ENCODE data around the gene ERC2. TPM values are rescaled to one million over a fixed set of nuclear protein-coding genes. Genes with fewer than 3 reads are reported as not detected.

The ERC2 gene
- total RNA-seq, 3 donors from 2014 or later = 0.16 TPM; not detected in 2

GRCh38 chr3:55567121-55567520 lies 901.1 kb downstream of the ERC2 start:
- Mint-ChIP-seq H3K36me3 (ENCODE audit: insufficient read depth) (no peaks in the 10 kb centered on the region), H3K27me3 (ENCODE audit: low read depth) (no peaks in the 10 kb centered on the region), H3K4me1 (ENCODE audit: low read depth) (no peaks in the 10 kb centered on the region), H3K9me3 (peaks cover 3% of the 10 kb centered on the region), H3K4me3 (no peak overlapping the region)
- DNase-seq (no peak), ATAC-seq (no peak)

GRCh38 chr3:55565521-55565920 lies 902.7 kb downstream of the ERC2 start:
- DNase-seq (no peak), ATAC-seq (no peak)
- Mint-ChIP-seq H3K4me1 (ENCODE audit: low read depth) (no peaks in the 10 kb centered on the region), H3K36me3 (ENCODE audit: insufficient read depth) (no peaks in the 10 kb centered on the region), H3K4me3 (no peak overlapping the region), H3K27me3 (ENCODE audit: low read depth) (no peaks in the 10 kb centered on the region), H3K9me3 (peaks cover 3% of the 10 kb centered on the region)

- Mint-ChIP-seq H3K36me3 (ENCODE audit: insufficient read depth) (no peaks in the 10 kb centered on the region), H3K4me1 (ENCODE audit: low read depth) (no peaks in the 10 kb centered on the region), H3K27me3 (ENCODE audit: low read depth) (no peaks in the 10 kb centered on the region), H3K4me3 (no peak overlapping the region), H3K9me3 (peaks cover 3% of the 10 kb centered on the region)
- DNase-seq (no peak), ATAC-seq (no peak)
Observed at GRCh38 chr3:55564726-55565125, 903.5 kb downstream of the ERC2 start.

GRCh38 chr3:55562700-55563099 lies 905.6 kb downstream of the ERC2 start:
- Mint-ChIP-seq H3K4me1 (ENCODE audit: low read depth) (no peaks in the 10 kb centered on the region), H3K36me3 (ENCODE audit: insufficient read depth) (no peaks in the 10 kb centered on the region), H3K4me3 (no peak overlapping the region), H3K9me3 (no peaks in the 10 kb centered on the region), H3K27me3 (ENCODE audit: low read depth) (no peaks in the 10 kb centered on the region)
- DNase-seq (no peak), ATAC-seq (no peak)

- no peak overlapping the region for H3K4me3 Mint-ChIP-seq
Observed at GRCh38 chr3:55559500-55560423, 908.5 kb downstream of the ERC2 start.

GRCh38 chr3:55558316-55558715 lies 910.0 kb downstream of the ERC2 start:
- no peaks in the 10 kb centered on the region for H3K36me3 Mint-ChIP-seq (ENCODE audit: insufficient read depth)
- DNase-seq (no peak), ATAC-seq (no peak)
- no peaks in the 10 kb centered on the region for H3K27me3 Mint-ChIP-seq (ENCODE audit: low read depth)
- H3K9me3 Mint-ChIP-seq = no peaks in the 10 kb centered on the region
- no peaks in the 10 kb centered on the region for H3K4me1 Mint-ChIP-seq (ENCODE audit: low read depth)
- no peak overlapping the region for H3K4me3 Mint-ChIP-seq

More at GRCh38 chr3:55559500-55560423, 908.5 kb downstream of the ERC2 start:
- no peak for DNase-seq
- Mint-ChIP-seq H3K4me1 (ENCODE audit: low read depth) (no peaks in the 10 kb centered on the region), H3K36me3 (ENCODE audit: insufficient read depth) (no peaks in the 10 kb centered on the region), H3K27me3 (ENCODE audit: low read depth) (no peaks in the 10 kb centered on the region), H3K9me3 (no peaks in the 10 kb centered on the region)
- ATAC-seq = no peak

- H3K4me1 Mint-ChIP-seq (ENCODE audit: low read depth) = no peaks in the 10 kb centered on the region
- H3K36me3 Mint-ChIP-seq (ENCODE audit: insufficient read depth) = no peaks in the 10 kb centered on the region
- no peaks in the 10 kb centered on the region for H3K9me3 Mint-ChIP-seq
- H3K4me3 Mint-ChIP-seq = no peak overlapping the region
- H3K27me3 Mint-ChIP-seq (ENCODE audit: low read depth) = no peaks in the 10 kb centered on the region
- DNase-seq (no peak), ATAC-seq (no peak)
Observed at GRCh38 chr3:55557549-55557948, 910.7 kb downstream of the ERC2 start.

GRCh38 chr3:55556619-55557537 lies 911.4 kb downstream of the ERC2 start:
- no peaks in the 10 kb centered on the region for H3K36me3 Mint-ChIP-seq (ENCODE audit: insufficient read depth)
- no peaks in the 10 kb centered on the region for H3K27me3 Mint-ChIP-seq (ENCODE audit: low read depth)
- DNase-seq = no peak
- H3K4me1 Mint-ChIP-seq (ENCODE audit: low read depth) = no peaks in the 10 kb centered on the region
- no peak overlapping the region for H3K4me3 Mint-ChIP-seq
- no peaks in the 10 kb centered on the region for H3K9me3 Mint-ChIP-seq
- ATAC-seq = no peak

- DNase-seq (no peak), ATAC-seq (no peak)
- no peaks in the 10 kb centered on the region for H3K36me3 Mint-ChIP-seq (ENCODE audit: insufficient read depth)
- H3K9me3 Mint-ChIP-seq = no peaks in the 10 kb centered on the region
- H3K4me1 Mint-ChIP-seq (ENCODE audit: low read depth) = no peaks in the 10 kb centered on the region
- no peaks in the 10 kb centered on the region for H3K27me3 Mint-ChIP-seq (ENCODE audit: low read depth)
- no peak overlapping the region for H3K4me3 Mint-ChIP-seq
Observed at GRCh38 chr3:55555873-55556618, 912.2 kb downstream of the ERC2 start.

GRCh38 chr3:55554634-55555425 lies 913.4 kb downstream of the ERC2 start:
- Mint-ChIP-seq H3K4me3 (no peak overlapping the region), H3K9me3 (no peaks in the 10 kb centered on the region)
- DNase-seq = no peak

GRCh38 chr3:55551644-55552043 lies 916.6 kb downstream of the ERC2 start:
- Mint-ChIP-seq H3K4me1 (ENCODE audit: low read depth) (no peaks in the 10 kb centered on the region), H3K4me3 (no peak overlapping the region), H3K9me3 (no peaks in the 10 kb centered on the region), H3K36me3 (ENCODE audit: insufficient read depth) (no peaks in the 10 kb centered on the region), H3K27me3 (ENCODE audit: low read depth) (no peaks in the 10 kb centered on the region)
- DNase-seq (no peak), ATAC-seq (no peak)

More at GRCh38 chr3:55554634-55555425, 913.4 kb downstream of the ERC2 start:
- no peak for ATAC-seq
- no peaks in the 10 kb centered on the region for H3K27me3 Mint-ChIP-seq (ENCODE audit: low read depth)
- no peaks in the 10 kb centered on the region for H3K36me3 Mint-ChIP-seq (ENCODE audit: insufficient read depth)
- no peaks in the 10 kb centered on the region for H3K4me1 Mint-ChIP-seq (ENCODE audit: low read depth)

GRCh38 chr3:55549177-55549576 lies 919.1 kb downstream of the ERC2 start:
- no peaks in the 10 kb centered on the region for H3K27me3 Mint-ChIP-seq (ENCODE audit: low read depth)
- no peaks in the 10 kb centered on the region for H3K4me1 Mint-ChIP-seq (ENCODE audit: low read depth)
- H3K36me3 Mint-ChIP-seq (ENCODE audit: insufficient read depth) = no peaks in the 10 kb centered on the region
- ATAC-seq (no peak), DNase-seq (no peak)
- H3K9me3 Mint-ChIP-seq = no peaks in the 10 kb centered on the region
- H3K4me3 Mint-ChIP-seq = no peak overlapping the region

GRCh38 chr3:55546866-55547669 lies 921.2 kb downstream of the ERC2 start:
- Mint-ChIP-seq H3K9me3 (no peaks in the 10 kb centered on the region), H3K27me3 (ENCODE audit: low read depth) (no peaks in the 10 kb centered on the region), H3K4me3 (no peak overlapping the region), H3K4me1 (ENCODE audit: low read depth) (no peaks in the 10 kb centered on the region), H3K36me3 (ENCODE audit: insufficient read depth) (no peaks in the 10 kb centered on the region)
- no peak for DNase-seq
- ATAC-seq = no peak
